Activated T-helper 17 cell treated with anti-CD3 and anti-CD28 coated beads, Interleukin-2, amount 50 U/mL, for 72 hours (primary cell): ENCODE data around the gene SAMD14. TPM values are rescaled to one million over a fixed set of nuclear protein-coding genes. Genes with fewer than 3 reads are reported as not detected.
"Not testable (repeated sequence)": the region's sequence is repeated elsewhere in the genome, so short reads cannot be mapped to it uniquely, and the experiment has no call there.

ENCODE experiments used
- ATAC-seq: fragments of 150-1000 bp; cut with Tn5 transposase; replicated peaks from 2 replicates; pipeline ENCODE4 v1.10.0; 2021; ENCODE audit warnings: mild to moderate bottlenecking, moderate library complexity
- H3K27ac Mint-ChIP-seq: one replicate; pipeline ENCODE4 v1.8.0; 2022; ENCODE audit warnings: mixed read lengths
- H3K27me3 Mint-ChIP-seq: one replicate; pipeline ENCODE4 v1.8.0; 2022; ENCODE audit warnings: mixed read lengths
- H3K36me3 Mint-ChIP-seq: one replicate; pipeline ENCODE4 v1.8.0; 2022; ENCODE audit warnings: low read depth, mild to moderate bottlenecking, mixed read lengths
- H3K4me1 Mint-ChIP-seq: one replicate; pipeline ENCODE4 v1.8.0; 2022; ENCODE audit warnings: mixed read lengths
- H3K4me3 Mint-ChIP-seq: one replicate; pipeline ENCODE4 v1.8.0; 2022; ENCODE audit warnings: mild to moderate bottlenecking, mixed read lengths
- H3K9me3 Mint-ChIP-seq: one replicate; pipeline ENCODE4 v1.8.0; 2022; ENCODE audit warnings: mixed read lengths
- total RNA-seq, 2 donors: library from RNA; stranded (reverse); gene quantifications; one replicate each; pipeline ENCODE4 v1.2.3, GENCODE V29; 2022

The SAMD14 gene
- total RNA-seq, 2 donors from 2014 or later = 0.84 to 6.9 TPM

GRCh38 chr17:50067996-50068395 is 62.0 kb downstream of the SAMD14 start:
- Mint-ChIP-seq H3K9me3 (no peaks in the 10 kb centered on the region), H3K36me3 (no peaks in the 10 kb centered on the region), H3K4me1 (no peaks in the 10 kb centered on the region), H3K27ac (no peak overlapping the region), H3K4me3 (no peak overlapping the region), H3K27me3 (no peaks in the 10 kb centered on the region)
- no peak for ATAC-seq

- H3K4me1 Mint-ChIP-seq = no peaks in the 10 kb centered on the region
- no peaks in the 10 kb centered on the region for H3K36me3 Mint-ChIP-seq
- H3K27me3 Mint-ChIP-seq = no peaks in the 10 kb centered on the region
- no peak overlapping the region for H3K27ac Mint-ChIP-seq
- H3K4me3 Mint-ChIP-seq = no peak overlapping the region
- no peak for ATAC-seq
- H3K9me3 Mint-ChIP-seq = no peaks in the 10 kb centered on the region
Measured at GRCh38 chr17:50066995-50067394, 63.0 kb downstream of the SAMD14 start.

DNA sequence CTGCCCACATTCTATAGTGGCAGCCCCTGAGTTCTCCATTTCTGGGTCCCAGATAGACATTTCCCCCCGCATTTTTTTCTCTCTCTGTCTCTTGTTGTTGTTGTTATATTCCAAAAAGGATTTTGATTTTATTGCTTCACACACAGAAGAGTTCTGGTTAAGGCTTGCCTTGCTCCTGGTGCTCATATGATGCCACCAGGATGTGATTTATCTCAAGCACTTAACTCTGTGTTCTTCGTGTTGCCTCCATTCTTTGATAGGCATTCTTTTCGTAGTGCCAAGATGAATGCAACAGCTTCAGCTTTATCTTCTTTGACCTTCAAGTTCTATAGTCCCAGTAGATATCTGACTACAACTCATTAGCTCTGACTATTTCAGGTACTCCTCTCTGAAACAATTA is 64.9 kb downstream of the SAMD14 start:
- Mint-ChIP-seq H3K27me3 (no peaks in the 10 kb centered on the region), H3K9me3 (no peaks in the 10 kb centered on the region), H3K4me3 (no peak overlapping the region), H3K27ac (peak overlapping the region; percentile 81), H3K4me1 (no peaks in the 10 kb centered on the region), H3K36me3 (no peaks in the 10 kb centered on the region)
- ATAC-seq = no peak

DNA sequence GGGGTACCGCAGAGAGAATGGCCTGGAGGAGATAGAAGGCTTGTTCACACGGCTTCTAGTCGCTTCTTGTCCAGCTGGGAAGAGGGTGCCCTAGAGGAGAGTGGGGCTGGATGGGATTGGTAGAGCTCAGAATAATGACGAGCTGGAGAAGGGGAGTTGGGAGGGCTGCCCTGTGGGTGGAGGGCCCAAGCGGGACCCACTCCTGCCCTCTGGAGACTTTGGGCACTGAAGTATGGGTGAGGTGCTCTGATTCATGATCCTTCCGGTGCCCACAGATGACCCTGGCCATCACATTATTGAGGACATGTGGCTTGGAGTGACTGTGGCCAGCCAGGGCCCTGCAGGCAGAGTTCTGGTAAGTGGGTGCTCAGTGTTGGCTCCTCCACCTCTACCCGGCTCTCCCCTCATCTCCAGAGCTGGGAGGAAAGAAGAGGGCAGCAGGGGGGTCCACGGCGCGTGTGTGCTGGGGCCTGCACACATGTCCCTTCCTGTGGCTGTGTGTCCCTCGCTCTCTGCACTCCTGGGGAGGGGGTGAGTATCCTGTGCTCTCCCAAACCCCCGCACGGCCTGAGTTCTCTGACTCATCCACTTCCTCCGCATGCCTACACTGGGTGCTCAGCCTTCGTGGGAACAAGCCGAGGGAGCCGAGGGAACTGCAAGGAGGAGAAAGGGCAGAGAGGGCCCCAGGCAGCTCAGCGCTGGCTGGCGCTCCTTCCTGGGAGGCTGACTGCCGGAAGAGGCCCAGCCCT is 65.5 kb downstream of the SAMD14 start:
- no peaks in the 10 kb centered on the region for H3K9me3 Mint-ChIP-seq
- H3K36me3 Mint-ChIP-seq = no peaks in the 10 kb centered on the region
- no peaks in the 10 kb centered on the region for H3K27me3 Mint-ChIP-seq
- peak overlapping the region; percentile 81 for H3K27ac Mint-ChIP-seq
- H3K4me1 Mint-ChIP-seq = no peaks in the 10 kb centered on the region
- no peak for ATAC-seq
- H3K4me3 Mint-ChIP-seq = no peak overlapping the region

GRCh38 chr17:50063561-50064252 is 66.3 kb downstream of the SAMD14 start:
- no peak for ATAC-seq
- Mint-ChIP-seq H3K27ac (peak overlapping the region; percentile 81), H3K27me3 (no peaks in the 10 kb centered on the region)

DNA sequence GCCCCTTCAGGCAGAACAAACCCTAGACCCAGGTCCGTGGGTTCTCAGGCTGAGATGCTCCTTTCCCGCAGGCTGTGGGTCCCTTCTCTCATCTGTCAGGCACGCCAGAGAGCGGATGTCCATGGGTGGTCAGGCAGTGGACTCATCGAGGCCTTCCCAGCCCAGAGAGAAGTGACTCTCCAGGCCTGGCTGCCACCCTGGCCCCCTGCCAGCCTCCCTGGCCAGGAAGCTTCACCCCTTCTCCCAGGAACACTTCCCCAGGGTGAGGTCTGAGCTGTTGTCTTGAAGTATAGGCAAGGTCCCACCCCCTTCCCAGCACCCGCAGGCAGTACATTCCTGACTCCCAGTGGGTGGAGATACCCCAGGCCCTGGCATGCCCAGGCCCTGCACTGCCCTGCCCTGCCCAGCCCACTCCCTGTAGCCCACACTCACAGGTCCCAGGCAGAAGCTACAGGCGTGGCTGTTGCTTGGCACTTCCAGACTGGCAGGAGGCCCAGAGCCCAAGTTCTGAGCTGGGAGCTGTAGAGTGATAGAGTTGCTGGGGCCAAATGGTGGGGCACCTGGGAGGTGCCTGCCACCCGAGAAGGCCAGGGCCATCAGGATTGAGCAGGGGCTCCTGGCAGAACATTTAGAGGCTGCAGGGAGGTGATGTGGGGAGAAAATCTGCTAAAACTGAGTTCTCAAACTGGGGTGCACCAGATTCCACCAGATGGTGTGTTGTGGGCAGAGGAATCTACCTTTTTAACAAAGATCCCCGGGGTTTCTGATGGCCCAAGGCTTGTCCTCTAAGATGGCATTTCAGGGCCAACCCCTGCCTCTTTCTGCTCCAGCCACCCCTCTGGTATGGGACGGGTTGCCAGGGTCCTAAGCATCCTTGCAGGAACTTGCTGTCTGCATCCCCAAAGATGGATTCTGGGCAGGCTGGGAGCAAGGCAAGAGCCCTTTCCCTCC is 67.4 kb downstream of the SAMD14 start:
- Mint-ChIP-seq H3K27me3 (no peaks in the 10 kb centered on the region), H3K36me3 (no peaks in the 10 kb centered on the region), H3K9me3 (no peaks in the 10 kb centered on the region), H3K27ac (no peak overlapping the region), H3K4me1 (no peaks in the 10 kb centered on the region), H3K4me3 (no peak overlapping the region)
- no peak for ATAC-seq

More at GRCh38 chr17:50063561-50064252, 66.3 kb downstream of the SAMD14 start:
- Mint-ChIP-seq H3K4me1 (no peaks in the 10 kb centered on the region), H3K36me3 (no peaks in the 10 kb centered on the region), H3K4me3 (no peak overlapping the region), H3K9me3 (no peaks in the 10 kb centered on the region)

DNA sequence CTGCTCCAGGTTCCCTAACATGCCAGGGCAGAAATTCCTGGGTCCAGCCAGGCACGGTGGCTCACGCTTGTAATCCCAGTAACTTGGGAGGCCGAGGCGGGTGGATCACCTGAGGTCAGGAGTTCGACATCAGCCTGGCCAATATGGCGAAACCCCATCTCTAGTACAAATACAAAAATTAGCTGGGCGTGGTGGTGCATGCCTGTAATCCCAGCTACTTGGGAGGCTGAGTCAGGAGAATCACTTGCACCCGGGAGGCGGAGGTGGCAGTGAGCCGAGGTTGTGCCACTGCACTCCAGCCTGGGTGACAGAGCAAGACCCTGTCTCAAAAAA is 68.3 kb downstream of the SAMD14 start:
- not testable (repeated sequence) for H3K27me3 Mint-ChIP-seq, ATAC-seq, H3K27ac Mint-ChIP-seq, H3K36me3 Mint-ChIP-seq, H3K9me3 Mint-ChIP-seq, H3K4me1 Mint-ChIP-seq, H3K4me3 Mint-ChIP-seq

DNA sequence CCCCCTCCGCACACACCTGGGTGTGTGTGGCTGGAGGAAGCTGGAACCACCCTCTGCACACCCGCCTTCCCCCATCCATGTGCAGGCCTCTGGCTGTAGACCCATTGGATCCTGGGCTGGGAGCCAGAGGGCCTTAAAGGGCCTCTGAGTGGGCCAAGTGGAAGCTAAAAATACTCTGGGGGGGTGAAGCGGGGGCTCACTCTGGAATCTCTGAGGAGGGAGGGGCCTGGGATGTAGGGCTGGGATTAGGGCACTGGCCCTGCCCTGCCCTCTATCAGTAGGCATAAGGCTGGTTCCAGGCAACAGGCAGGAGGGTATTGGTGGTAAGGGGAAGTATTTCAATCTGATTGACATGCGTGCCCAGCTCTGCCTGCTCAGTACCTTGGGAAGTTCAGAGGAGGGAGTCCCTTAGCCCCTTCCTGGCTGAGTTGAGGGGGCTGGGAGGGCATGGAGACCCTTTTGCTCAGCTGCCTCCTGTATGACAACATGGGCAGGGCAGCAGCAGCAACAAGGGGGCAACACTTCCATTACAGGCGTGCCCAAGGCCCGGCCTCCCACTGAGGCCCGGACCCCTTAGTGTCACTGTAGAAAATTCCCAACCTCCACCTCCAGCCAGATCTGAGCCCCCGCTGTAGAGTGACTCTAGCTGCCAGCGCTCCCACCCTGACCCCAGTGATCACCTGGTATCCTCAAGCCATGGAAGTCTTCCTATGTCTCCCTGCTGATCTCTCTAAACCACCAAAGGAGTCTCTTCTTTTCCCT is 68.8 kb downstream of the SAMD14 start:
- no peak for ATAC-seq
- Mint-ChIP-seq H3K36me3 (no peaks in the 10 kb centered on the region), H3K4me3 (no peak overlapping the region), H3K27me3 (no peaks in the 10 kb centered on the region), H3K27ac (no peak overlapping the region), H3K9me3 (no peaks in the 10 kb centered on the region), H3K4me1 (no peaks in the 10 kb centered on the region)

Other genes starting within 250 kb of the SAMD14 start
- under 1 TPM; 0.39 to 0.61 TPM for gene DLX4, start 161.0 kb downstream of the SAMD14 start, total RNA-seq
- gene DLX3, start 134.9 kb downstream of the SAMD14 start, total RNA-seq = not detected
- 10 to 100 TPM in 1 of 2 donors, 1 to 10 TPM in 1; 5.3 to 22.2 TPM for gene ITGA3, start 74.0 kb downstream of the SAMD14 start, total RNA-seq
- gene PDK2, start 34.8 kb downstream of the SAMD14 start, total RNA-seq = 10 to 100 TPM; 10.0 to 15.2 TPM
- gene PPP1R9B, start 20.5 kb upstream of the SAMD14 start, total RNA-seq = 10 to 100 TPM; 73.6 to 89.2 TPM
- not detected for gene SGCA, start 35.8 kb upstream of the SAMD14 start, total RNA-seq
- gene COL1A1, start 71.5 kb upstream of the SAMD14 start, total RNA-seq = 1 to 10 TPM in 1 of 2 donors, under 1 TPM in 1; 0.37 to 1.9 TPM
- under 1 TPM in 1 of 2 donors, not detected in 1; 0.16 TPM for gene TMEM92, start 144.3 kb upstream of the SAMD14 start, total RNA-seq
- gene XYLT2, start 216.0 kb upstream of the SAMD14 start, total RNA-seq = 10 to 100 TPM; 38.5 to 95.1 TPM
- 100 to 1,000 TPM in 1 of 2 donors, 10 to 100 TPM in 1; 63.3 to 109 TPM for gene MRPL27, start 243.0 kb upstream of the SAMD14 start, total RNA-seq
- 10 to 100 TPM; 20.8 to 48.7 TPM for gene EME1, start 243.1 kb upstream of the SAMD14 start, total RNA-seq